GM18499 (cell line): ENCODE results near the gene MUC12.
"Not testable (repeated sequence)": the region's sequence is repeated elsewhere in the genome, so short reads cannot be mapped to it uniquely, and the experiment has no call there.

Experiments
- ATAC-seq: cut with Tn5 transposase; IDR thresholded peaks from one replicate; pipeline ENCODE4 v1.9.1; 2021; ENCODE audit warnings: moderate number of reproducible peaks; ENCODE audit not compliant: insufficient read depth, unreplicated experiment

Gene MUC12

DNA sequence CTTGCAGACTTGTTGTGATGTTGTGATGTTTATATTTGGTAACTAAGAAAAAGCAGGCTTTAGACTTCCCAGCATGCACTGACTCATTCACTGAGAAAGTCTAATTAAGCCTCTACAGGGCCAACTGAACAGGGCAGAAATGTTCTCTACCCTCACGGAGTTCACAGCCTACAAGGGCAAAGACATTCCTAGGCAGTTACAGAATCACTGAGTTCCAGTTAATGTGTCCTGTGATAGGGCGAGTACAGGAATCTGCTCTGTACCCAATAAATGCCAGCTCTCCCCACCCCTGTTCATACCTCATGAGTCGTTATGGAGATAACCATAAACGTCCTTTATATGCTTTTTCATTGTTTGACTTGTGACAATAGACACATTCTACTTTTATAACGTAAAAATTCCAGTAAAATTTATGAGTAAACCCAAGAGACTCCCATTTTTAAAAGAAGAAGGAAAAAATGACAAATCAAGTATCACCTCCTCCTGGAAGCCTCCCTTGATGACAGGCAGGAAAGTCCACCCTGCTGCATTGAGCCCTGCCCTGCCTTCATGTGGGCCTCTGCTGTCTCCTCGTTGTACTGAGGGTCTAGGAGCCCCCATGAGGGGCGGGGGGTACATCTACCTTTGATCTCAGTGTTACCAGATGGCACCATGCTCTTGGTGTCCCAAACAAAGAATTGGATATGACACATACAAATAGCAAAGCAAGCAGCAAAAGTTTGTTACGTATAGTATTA, 14.3 kb downstream of the MUC12 start:
- no peak for ATAC-seq

DNA sequence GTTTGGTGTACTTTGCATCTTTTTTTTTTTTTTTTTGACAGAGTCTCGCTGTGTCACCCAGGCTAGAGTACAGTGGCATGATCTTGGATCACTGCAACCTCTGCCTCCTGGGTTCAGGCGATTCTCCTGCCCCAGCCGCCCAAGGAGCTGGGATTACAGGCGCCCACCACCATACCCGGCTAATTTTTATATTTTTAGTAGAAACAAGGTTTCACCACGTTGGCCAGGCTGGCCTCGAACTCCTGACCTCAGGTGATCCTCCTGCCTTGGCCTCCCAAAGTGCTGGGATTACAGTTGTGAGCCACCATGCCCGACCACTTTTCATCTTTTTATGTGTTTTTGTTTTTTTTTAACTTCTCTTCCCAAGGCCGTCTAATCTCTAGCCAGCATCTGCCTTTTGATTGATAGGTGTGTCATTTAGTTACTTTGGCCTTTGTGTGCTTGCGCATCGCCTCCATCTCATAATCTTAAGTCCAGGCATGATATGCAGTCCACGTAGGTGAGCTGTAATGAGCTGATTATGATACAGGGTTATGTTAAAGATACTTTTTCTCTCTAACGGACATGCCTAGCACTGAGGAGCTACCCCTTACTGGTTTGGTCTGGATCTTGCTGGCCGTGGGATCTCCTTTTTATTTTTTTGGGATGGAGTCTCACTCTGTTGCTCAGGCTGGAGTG, 15.0 kb downstream of the MUC12 start:
- ATAC-seq: not testable (repeated sequence)

DNA sequence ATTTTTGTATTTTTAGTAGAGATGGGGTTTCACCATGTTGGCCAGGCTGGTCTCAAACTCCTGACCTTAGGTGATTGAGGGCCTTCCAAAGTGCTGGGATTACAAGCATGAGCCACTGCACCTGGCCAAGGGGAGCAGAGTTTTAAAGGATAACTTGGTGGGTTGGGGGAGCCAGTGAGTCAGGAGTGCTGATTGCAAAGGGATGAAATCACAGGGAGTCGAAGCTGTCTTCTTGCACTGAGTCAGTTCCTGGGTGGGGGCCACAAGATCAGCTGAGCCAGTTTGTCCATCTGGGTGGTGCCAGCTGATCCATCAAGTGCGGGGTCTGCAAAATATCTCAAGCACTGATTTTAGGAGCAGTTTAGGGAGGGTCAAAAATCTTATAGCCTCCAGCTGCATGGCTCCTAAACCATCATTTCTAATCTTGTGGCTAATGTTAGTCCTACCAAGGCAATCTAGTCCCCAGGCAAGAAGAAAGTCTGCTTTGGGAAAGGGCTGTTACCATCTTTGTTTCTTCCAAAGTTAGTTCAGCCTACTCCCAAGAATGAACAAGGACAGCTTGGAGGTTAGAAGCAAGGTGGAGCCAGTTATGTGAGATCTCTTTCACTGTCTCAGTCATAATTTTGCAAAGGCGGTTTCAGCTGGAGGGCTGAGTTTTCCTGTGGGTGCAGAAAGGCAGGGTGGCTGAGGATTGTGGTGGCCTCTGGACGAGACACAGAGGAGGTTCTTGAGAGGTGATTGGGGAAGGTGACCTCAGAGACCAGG, 15.8 kb downstream of the MUC12 start:
- not testable (repeated sequence) for ATAC-seq

DNA sequence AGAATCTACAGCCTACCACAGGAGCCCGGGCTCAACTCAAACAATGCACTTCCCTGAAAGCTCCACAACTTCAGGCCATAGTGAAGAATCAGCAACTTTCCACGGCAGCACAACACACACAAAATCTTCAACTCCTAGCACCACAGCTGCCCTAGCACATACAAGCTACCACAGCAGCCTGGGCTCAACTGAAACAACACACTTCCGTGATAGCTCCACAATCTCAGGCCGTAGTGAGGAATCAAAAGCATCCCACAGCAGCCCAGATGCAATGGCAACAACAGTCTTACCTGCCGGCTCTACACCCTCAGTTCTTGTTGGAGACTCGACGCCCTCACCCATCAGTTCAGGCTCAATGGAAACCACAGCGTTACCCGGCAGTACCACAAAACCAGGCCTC, 22.3 kb downstream of the MUC12 start:
- ATAC-seq: no peak

DNA sequence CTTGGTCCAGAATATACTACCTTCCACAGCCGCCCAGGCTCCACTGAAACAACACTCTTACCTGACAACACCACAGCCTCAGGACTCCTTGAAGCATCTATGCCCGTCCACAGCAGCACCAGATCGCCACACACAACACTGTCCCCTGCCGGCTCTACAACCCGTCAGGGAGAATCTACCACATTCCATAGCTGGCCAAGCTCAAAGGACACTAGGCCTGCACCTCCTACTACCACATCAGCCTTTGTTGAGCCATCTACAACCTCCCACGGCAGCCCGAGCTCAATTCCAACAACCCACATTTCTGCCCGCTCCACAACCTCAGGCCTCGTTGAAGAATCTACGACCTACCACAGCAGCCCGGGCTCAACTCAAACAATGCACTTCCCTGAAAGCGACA, 22.9 kb downstream of the MUC12 start:
- not testable (repeated sequence) for ATAC-seq

DNA sequence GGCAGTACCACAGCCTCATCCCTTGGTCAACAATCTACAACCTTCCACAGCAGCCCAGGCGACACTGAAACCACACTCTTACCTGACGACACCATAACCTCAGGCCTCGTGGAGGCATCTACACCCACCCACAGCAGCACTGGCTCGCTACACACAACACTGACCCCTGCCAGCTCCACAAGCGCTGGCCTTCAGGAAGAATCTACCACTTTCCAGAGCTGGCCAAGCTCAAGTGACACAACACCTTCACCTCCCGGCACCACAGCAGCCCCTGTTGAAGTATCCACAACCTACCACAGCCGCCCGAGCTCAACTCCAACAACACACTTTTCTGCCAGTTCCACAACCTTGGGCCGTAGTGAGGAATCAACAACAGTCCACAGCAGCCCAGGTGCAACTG, 25.3 kb downstream of the MUC12 start:
- ATAC-seq: not testable (repeated sequence)

DNA sequence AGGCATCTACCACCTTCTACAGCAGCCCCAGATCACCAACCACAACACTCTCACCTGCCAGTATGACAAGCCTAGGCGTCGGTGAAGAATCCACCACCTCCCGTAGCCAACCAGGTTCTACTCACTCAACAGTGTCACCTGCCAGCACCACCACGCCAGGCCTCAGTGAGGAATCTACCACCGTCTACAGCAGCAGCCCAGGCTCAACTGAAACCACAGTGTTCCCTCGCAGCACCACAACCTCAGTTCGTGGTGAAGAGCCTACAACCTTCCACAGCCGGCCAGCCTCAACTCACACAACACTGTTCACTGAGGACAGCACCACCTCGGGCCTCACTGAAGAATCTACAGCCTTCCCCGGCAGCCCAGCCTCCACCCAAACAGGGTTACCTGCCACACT, 29.2 kb downstream of the MUC12 start:
- ATAC-seq: not testable (repeated sequence)

DNA sequence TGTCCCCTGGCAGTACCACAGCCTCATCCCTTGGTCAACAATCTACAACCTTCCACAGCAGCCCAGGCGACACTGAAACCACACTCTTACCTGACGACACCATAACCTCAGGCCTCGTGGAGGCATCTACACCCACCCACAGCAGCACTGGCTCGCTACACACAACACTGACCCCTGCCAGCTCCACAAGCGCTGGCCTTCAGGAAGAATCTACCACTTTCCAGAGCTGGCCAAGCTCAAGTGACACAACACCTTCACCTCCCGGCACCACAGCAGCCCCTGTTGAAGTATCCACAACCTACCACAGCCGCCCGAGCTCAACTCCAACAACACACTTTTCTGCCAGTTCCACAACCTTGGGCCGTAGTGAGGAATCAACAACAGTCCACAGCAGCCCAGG, 30.0 kb downstream of the MUC12 start:
- not testable (repeated sequence) for ATAC-seq

DNA sequence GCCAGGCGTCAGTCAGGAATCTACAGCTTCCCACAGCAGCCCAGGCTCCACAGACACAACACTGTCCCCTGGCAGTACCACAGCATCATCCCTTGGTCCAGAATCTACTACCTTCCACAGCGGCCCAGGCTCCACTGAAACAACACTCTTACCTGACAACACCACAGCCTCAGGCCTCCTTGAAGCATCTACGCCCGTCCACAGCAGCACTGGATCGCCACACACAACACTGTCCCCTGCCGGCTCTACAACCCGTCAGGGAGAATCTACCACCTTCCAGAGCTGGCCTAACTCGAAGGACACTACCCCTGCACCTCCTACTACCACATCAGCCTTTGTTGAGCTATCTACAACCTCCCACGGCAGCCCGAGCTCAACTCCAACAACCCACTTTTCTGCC, 30.7 kb downstream of the MUC12 start:
- not testable (repeated sequence) for ATAC-seq

DNA sequence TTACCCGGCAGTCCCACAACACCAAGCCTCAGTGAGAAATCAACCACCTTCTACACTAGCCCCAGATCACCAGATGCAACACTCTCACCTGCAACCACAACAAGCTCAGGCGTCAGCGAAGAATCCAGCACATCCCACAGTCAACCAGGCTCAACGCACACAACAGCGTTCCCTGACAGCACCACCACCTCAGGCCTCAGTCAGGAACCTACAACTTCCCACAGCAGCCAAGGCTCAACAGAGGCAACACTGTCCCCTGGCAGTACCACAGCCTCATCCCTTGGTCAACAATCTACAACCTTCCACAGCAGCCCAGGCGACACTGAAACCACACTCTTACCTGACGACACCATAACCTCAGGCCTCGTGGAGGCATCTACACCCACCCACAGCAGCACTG, 33.0 kb downstream of the MUC12 start:
- not testable (repeated sequence) for ATAC-seq

DNA sequence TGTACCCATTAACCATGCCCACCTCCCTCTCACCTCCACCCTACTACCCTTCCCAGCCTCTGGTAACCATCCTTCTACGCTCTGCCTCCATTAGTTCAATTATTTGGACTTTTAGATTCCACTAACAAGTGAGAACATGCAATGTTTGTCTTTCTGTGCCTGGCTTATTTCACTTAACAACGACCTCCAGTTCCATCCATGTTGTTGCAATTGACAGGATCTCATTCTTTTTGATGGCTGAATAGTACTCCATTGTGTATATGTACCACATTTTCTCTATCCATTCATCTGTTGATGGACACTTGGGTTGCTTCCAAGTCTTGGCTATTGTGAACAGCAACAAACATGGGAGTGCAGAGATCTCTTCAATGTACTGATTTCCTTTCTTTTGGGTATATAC, 38.0 kb downstream of the MUC12 start:
- ATAC-seq: not testable (repeated sequence)

DNA sequence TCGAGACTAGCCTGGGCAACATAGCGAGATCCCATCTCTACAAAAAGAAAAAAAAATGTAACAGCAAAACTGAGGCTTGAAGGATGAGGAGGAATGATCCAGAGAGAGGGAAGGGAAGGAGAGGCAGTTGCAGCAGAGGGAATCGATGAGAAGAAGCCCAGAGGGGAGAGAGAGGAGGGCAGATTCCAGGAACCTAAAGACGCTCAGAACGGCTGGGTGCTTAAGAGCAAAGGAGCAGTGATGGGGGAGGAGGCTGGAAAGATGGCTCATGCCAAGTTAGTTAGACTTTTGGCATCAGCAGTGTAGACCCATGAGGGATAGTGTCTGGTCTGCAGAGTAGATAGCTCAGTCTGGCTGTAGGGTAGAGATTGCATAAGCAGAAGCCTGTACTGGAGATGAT, 40.3 kb downstream of the MUC12 start:
- no peak for ATAC-seq

DNA sequence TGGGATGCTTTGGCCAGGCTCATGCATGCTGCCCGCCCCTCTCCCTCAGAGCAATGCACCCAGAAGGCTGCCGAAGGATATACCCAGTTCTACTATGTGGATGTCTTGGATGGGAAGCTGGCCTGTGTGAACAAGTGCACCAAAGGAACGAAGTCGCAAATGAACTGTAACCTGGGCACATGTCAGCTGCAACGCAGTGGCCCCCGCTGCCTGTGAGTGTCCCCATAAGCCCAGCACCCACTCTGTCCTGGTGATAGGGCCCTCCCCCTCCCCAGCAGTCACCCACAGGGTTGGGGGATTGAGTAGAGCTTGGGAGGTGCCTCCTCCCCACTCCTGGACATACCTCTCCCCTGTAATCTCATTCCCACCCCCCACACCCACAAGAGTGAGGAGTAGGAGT, 43.6 kb downstream of the MUC12 start:
- ATAC-seq: no peak

DNA sequence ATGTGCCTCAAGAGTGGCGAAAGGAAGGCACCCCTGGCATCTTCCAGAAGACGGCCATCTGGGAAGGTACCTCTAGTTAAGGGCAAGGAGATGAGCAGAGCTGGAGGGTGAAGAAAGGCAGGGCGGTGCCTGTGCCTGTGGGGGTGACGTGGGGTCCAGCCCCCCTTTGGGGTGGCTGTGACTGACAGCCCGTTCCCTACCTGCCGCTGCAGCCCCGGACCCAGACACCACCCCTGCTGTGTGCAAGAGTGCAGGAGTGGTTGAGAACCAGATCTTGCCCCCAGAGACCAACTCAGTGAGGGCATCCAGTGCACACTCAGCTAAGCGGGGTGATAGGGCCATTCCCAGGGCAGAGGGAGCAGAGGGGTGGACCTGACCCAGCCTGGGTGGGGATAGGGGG, 46.3 kb downstream of the MUC12 start:
- no peak for ATAC-seq

DNA sequence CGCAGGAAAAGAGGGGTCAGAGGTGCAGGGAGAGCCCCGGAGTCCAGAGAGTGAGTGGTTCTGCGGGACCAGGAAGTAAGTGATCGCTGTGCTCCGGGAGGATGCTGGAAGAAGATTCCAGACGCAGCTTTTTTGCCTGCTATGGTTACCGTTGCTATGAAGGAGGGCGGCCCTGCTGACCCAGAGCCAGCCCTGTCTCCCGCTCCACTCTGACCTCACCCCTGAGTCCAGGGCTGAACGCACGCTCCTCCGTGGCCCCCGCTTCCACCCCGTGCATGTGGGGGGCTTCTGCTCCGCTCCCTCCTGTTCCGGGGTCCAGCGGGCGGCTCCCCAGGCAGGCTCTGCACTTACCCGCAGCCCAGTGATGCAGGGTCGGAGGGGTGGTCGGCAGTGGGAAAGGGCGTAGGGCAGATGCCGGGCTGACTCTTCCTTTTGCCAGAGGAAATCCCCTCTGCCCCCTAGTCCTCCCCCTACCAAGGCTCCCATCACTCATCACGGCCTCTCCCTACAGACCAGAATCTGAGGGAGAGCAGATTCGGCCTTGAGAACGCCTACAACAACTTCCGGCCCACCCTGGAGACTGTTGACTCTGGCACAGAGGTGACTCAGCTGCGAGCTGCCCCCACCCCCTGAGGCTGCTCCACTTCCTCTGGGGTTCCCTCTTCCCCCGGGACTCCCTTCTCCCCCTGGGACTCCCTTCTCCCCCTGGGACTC, 47.9 kb downstream of the MUC12 start:
- ATAC-seq: no peak

DNA sequence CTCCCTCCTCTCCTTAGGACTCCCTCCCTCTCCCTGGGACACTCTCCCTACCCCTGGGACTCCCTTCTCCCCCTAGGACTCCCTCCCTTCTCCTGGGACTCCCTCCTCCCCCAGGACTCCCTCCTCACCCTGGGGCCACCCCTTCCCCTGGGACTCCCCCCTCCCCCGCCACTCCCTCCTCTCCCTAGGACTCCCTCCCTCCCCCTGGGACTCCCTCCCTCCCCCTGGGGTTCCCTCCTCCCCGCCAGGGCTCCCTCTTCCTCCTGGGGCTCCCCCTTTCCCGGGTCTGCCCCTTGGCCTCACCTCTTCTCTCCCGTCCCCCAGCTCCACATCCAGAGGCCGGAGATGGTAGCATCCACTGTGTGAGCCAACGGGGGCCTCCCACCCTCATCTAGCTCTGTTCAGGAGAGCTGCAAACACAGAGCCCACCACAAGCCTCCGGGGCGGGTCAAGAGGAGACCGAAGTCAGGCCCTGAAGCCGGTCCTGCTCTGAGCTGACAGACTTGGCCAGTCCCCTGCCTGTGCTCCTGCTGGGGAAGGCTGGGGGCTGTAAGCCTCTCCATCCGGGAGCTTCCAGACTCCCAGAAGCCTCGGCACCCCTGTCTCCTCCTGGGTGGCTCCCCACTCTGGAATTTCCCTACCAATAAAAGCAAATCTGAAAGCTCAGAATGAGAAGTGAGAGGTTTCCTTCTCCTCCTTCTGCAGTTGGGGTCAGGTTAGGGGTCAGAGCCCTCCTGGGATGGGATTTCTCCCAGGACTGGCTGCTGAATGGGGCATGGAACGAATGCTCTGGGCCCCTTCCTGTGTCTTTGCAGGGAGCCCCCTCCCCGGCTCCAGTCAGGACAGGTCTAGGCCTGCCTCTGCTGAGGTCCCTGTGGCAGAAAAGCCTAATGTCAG, 49.2 kb downstream of the MUC12 start:
- no peak for ATAC-seq

DNA sequence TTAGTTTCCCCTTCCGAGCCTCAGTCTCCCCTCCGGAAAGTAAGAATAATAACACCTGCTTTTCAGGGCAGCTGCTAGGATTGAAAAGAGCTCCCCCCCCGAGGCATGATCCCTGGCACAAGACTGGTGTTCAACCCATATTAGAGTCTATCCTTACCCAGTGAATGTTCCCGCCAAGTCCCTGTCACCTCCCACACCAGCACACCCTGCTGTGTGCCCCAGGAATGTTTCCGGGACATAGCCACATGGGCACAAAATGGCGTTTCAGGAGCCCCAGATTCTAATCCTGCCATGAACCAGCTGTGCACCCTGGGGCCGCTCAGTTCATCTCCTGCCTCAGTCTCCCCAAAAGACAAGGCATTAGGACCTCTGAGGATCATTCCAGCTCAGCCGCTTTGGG, 51.1 kb downstream of the MUC12 start:
- ATAC-seq: no peak

DNA sequence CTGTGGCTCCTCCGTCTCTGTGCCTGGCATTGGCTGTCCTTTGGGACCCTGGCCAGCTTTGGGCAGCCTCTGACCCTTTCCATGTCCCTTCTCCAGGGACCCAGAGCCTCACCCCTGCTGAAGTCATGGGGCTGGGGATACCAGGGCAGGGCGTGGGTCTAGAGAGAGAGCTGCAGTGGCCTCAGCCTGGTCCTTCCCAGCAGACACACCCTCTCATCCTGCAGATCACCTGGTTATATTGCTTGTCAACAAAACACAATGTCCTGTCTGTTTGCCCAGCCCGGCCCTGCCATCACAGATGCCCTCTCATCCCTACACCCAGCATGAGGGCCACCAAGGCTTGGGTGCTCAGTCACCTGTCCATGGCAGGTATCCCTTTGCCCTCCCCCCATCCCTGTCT, 52.3 kb downstream of the MUC12 start:
- no peak for ATAC-seq

DNA sequence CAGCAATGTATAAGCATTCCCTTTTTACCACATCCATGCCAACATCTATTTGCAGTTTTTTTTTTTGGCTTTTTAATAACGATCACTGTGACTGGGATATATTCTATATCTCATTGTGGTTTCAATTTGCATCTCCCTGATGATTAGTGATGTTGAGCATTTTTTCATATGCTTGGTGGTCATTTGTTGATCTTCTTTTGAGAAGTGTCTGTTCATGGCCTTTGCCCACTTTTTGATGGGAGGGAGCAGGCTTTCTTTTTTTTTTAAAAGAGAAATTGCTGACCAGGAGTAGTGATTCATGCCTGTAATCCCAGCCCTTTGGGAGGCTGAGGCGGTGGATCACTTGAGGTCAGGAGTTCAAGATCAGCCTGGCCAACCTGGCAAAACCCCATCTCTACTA, 54.5 kb downstream of the MUC12 start:
- ATAC-seq: no peak

DNA sequence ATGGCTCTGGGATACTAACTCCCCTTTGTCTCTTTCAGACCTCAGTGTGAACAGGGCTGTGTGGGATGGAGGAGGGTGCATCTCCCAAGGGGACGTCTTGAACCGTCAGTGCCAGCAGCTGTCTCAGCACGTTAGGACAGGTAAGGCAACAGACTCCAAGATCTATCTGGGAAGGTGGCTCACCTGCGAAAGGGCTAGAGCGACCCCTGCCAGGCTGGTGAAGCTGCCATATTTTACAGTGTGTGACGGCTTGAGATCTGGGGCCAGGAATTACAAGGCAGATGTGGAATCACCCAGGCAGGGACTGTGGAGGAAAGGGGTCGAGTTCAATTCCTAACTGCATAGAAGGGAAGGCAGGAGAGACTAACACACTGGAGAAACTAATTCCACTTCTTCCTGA, 61.7 kb downstream of the MUC12 start:
- no peak for ATAC-seq
